B cell (primary cell): Measurements from ENCODE around the gene SMARCA4. TPM values are rescaled to one million over a fixed set of nuclear protein-coding genes. Genes with fewer than 3 reads are reported as not detected.

Experiments used
- ATAC-seq: fragments of 200-7000 bp; cut with Tn5 transposase; one replicate; pipeline ENCODE4 v1.10.0; 2021; ENCODE audit warnings: low read depth, mild to moderate bottlenecking, moderate number of reproducible peaks, moderate library complexity
- CTCF ChIA-PET: fragments of 350-600 bp; sonication (Branson Sonifier 250); formaldehyde crosslinking; loops from one replicate; lab custom pipeline; 2021; ENCODE audit warnings: antibody characterized with exemption, inconsistent platforms; lab: Charles Lee
- POLR2A ChIA-PET: fragments of 350-600 bp; sonication (Branson Sonifier 250); formaldehyde crosslinking; loops from one replicate; lab custom pipeline; 2021; ENCODE audit warnings: antibody characterized with exemption; lab: Charles Lee
- DNase-seq: peaks from one replicate; pipeline ENCODE4 v3.0.0; 2013
- H2AFZ ChIP-seq: 2 replicates; pipeline ENCODE4 v1.6.1; 2012; ENCODE audit warnings: mild to moderate bottlenecking, low read depth, low read length; ENCODE audit not compliant: insufficient read depth, poor library complexity, severe bottlenecking
- H3K27ac ChIP-seq, 2 donors: 1 replicate in 1 of 2; 2 replicates in 1 of 2; pipeline ENCODE4 v1.5.1; 2012 to 2013; ENCODE audit warnings: low read length in 2 of 2, mild to moderate bottlenecking in 2 of 2, moderate library complexity in 1 of 2
- H3K27me3 ChIP-seq, 4 experiments: fragments of 200-600 bp in 1 of 4; sonication (generic) in 1 of 4; replicated peaks in 1 of 4; 1 replicate in 2 of 4; 2 replicates in 2 of 4; pipeline versions ENCODE4 v1.6.1 to v1.7.0; 2013 to 2016; ENCODE audit warnings: low read length in 3 of 4, mild to moderate bottlenecking in 2 of 4, mixed read lengths in 1 of 4, moderate library complexity in 1 of 4; ENCODE audit not compliant: insufficient read depth in 4 of 4, control insufficient read depth in 3 of 4; ENCODE audit errors: control extremely low read depth in 1 of 4
- H3K36me3 ChIP-seq, 2 experiments: replicated peaks in 1 of 2; 1 replicate in 1 of 2; 2 replicates in 1 of 2; pipeline versions ENCODE4 v1.6.1 to v1.7.1; 2013; ENCODE audit warnings: low read length in 1 of 2; ENCODE audit not compliant: insufficient read depth in 2 of 2, control insufficient read depth in 1 of 2; ENCODE audit errors: control extremely low read depth in 1 of 2, extremely low read depth in 1 of 2
- H3K4me1 ChIP-seq, 2 donors: fragments of 200-600 bp in 1 of 2; sonication (generic) in 1 of 2; 1 replicate in 1 of 2; 2 replicates in 1 of 2; pipeline versions ENCODE4 v1.5.1 to v1.6.1; 2013 to 2017; ENCODE audit warnings: low read length in 2 of 2; ENCODE audit not compliant: control insufficient read depth in 2 of 2, insufficient read depth in 2 of 2
- H3K4me2 ChIP-seq: replicated peaks from 2 replicates; pipeline ENCODE3; 2012; ENCODE audit warnings: mild to moderate bottlenecking, low read depth, low read length; ENCODE audit not compliant: poor library complexity, severe bottlenecking
- H3K4me3 ChIP-seq, 5 experiments: fragments of 200-600 bp in 1 of 5; sonication (generic) in 1 of 5; 1 replicate in 3 of 5; 2 replicates in 2 of 5; pipeline versions ENCODE4 v1.5.1 to v1.7.0; 2011 to 2016; ENCODE audit warnings: low read length in 4 of 5, mild to moderate bottlenecking in 4 of 5, low read depth in 2 of 5, control low read depth in 1 of 5, moderate library complexity in 1 of 5; ENCODE audit not compliant: insufficient read depth in 1 of 5; ENCODE audit errors: control extremely low read depth in 1 of 5, extremely low read depth in 1 of 5
- H3K79me2 ChIP-seq: fragments of 200-600 bp; sonication (generic); one replicate; pipeline ENCODE4 v1.6.0; 2016; ENCODE audit warnings: low read length; ENCODE audit not compliant: control insufficient read depth, insufficient read depth
- H3K9ac ChIP-seq: fragments of 200-600 bp; sonication (generic); 2 replicates; pipeline ENCODE4 v1.6.1; 2017; ENCODE audit warnings: mild to moderate bottlenecking, low read length, moderate library complexity
- H3K9me3 ChIP-seq, 3 donors: one replicate each; pipeline versions ENCODE4 v1.6.1 to v1.7.1; 2013; ENCODE audit warnings: low read length in 2 of 3; ENCODE audit not compliant: control insufficient read depth in 2 of 3, insufficient read depth in 1 of 3; ENCODE audit errors: control extremely low read depth in 1 of 3
- H4K20me1 ChIP-seq: 2 replicates; pipeline ENCODE4 v1.6.0; 2012; ENCODE audit warnings: mild to moderate bottlenecking, low read length; ENCODE audit not compliant: insufficient read depth, control insufficient read depth, poor library complexity, severe bottlenecking
- H3K27ac Mint-ChIP-seq: one replicate; pipeline ENCODE4 v1.8.0; 2021; ENCODE audit warnings: mixed read lengths
- H3K27me3 Mint-ChIP-seq: one replicate; pipeline ENCODE4 v1.8.0; 2021; ENCODE audit warnings: mixed read lengths
- H3K4me1 Mint-ChIP-seq: one replicate; pipeline ENCODE4 v1.8.0; 2021; ENCODE audit warnings: mixed read lengths
- H3K4me3 Mint-ChIP-seq: one replicate; pipeline ENCODE4 v1.8.0; 2021; ENCODE audit warnings: mixed read lengths
- H3K9me3 Mint-ChIP-seq: one replicate; pipeline ENCODE4 v1.8.0; 2022; ENCODE audit warnings: mixed read lengths; ENCODE audit not compliant: insufficient read depth
- CTCF ChIP-seq: fragments of 200-600 bp; IDR thresholded peaks from one replicate; pipeline ENCODE4 v1.8.0; 2022; ENCODE audit warnings: antibody characterized with exemption, mild to moderate bottlenecking
- EZH2 ChIP-seq: IDR thresholded peaks from 2 replicates; pipeline ENCODE4 v1.6.1; 2012; ENCODE audit warnings: borderline replicate concordance, low read depth, mild to moderate bottlenecking, moderate library complexity, low read length; ENCODE audit not compliant: insufficient read depth, poor library complexity, severe bottlenecking
- WGBS: methylation state at CpG from one replicate; pipeline ENCODE4 v1.1.5; 2013; ENCODE audit warnings: missing lambda C conversion rate; ENCODE audit not compliant: insufficient coverage; 5-methylcytosine and 5-hydroxymethylcytosine counted together
- intact Hi-C: fragments of 100-400 bp; cut with micrococcal nuclease; formaldehyde crosslinking; loops from one replicate; pipeline ENCODE4 v1.10.0; 2022
- polyA plus RNA-seq: library from polyadenylated mRNA; depleted of rRNA; stranded (reverse); fragments of >200 nt; gene quantifications from 2 replicates; pipeline ENCODE4 v1.2.3, GENCODE V29; 2012
- total RNA-seq, 2 donors: library from RNA; stranded (reverse); fragments of 120-200 nt in 1 of 2; gene quantifications; 1 replicate in 1 of 2; 2 replicates in 1 of 2; pipeline versions ENCODE4 v1.2.3 to v1.2.4, GENCODE V29; 2013 to 2022

The SMARCA4 gene
- total and polyA plus RNA-seq, 2 donors (not counting 1 experiment from before 2014, with no cell fraction given) = 49.7 to 82.3 TPM

- CTCF ChIA-PET = no interaction called here
- Histone ChIP-seq H3K4me1 (no peaks in the 10 kb centered on the region), H3K27me3 (no peaks in the 10 kb centered on the region), H3K4me3 (no peak overlapping the region), H4K20me1 (no peaks in the 10 kb centered on the region), H3K9me3 (no peaks in the 10 kb centered on the region), H2AFZ (no peak overlapping the region), H3K79me2 (no peaks in the 10 kb centered on the region), H3K36me3 (peaks cover 0 to 27% of the 10 kb centered on the region in 2 experiments), H3K27ac (no peak overlapping the region), H3K9ac (no peak overlapping the region), H3K4me2 (no peak overlapping the region)
- DNase-seq (no peak), ATAC-seq (no peak)
- TF ChIP-seq EZH2 (no peak), CTCF (no peak)
- POLR2A ChIA-PET = no interaction called here
- intact Hi-C loops = no loop called here
- H3K4me1 Mint-ChIP-seq = no peaks in the 10 kb centered on the region
- H3K4me3 Mint-ChIP-seq = no peak overlapping the region
- H3K27me3 Mint-ChIP-seq = no peaks in the 10 kb centered on the region
- no peaks in the 10 kb centered on the region for H3K9me3 Mint-ChIP-seq
- whole genome bisulfite sequencing = no CpG with 5 or more reads among the region's 5 CpGs
- H3K27ac Mint-ChIP-seq = no peak overlapping the region
These were observed 46.6 kb downstream of the SMARCA4 start for GRCh38 chr19:11007385-11007784.

GRCh38 chr19:11007962-11008532 lies 47.2 kb downstream of the SMARCA4 start:
- Histone ChIP-seq H3K4me2 (no peak overlapping the region), H3K4me3 (no peak overlapping the region), H3K36me3 (peaks cover 0 to 31% of the 10 kb centered on the region in 2 experiments), H3K27me3 (no peaks in the 10 kb centered on the region), H3K9me3 (no peaks in the 10 kb centered on the region), H4K20me1 (no peaks in the 10 kb centered on the region), H3K9ac (no peak overlapping the region), H3K4me1 (no peaks in the 10 kb centered on the region), H2AFZ (no peak overlapping the region), H3K79me2 (no peaks in the 10 kb centered on the region), H3K27ac (no peak overlapping the region)
- H3K27me3 Mint-ChIP-seq = no peaks in the 10 kb centered on the region
- no peaks in the 10 kb centered on the region for H3K9me3 Mint-ChIP-seq
- intact Hi-C loops = no loop called here
- H3K4me3 Mint-ChIP-seq = no peak overlapping the region
- POLR2A ChIA-PET = no interaction called here
- CTCF ChIA-PET = no interaction called here
- no peak overlapping the region for H3K27ac Mint-ChIP-seq
- ATAC-seq = no peak
- TF ChIP-seq EZH2 = no peak
- no peak for TF ChIP-seq CTCF
- WGBS = 100% methylated on average over 11 of the region's 14 CpGs
- DNase-seq = no peak
- no peaks in the 10 kb centered on the region for H3K4me1 Mint-ChIP-seq
